ACHN (cell line): ENCODE results near the gene INTS11.

Experiments used
- DNase-seq: peaks from one replicate; pipeline ENCODE4 v3.0.0-alpha.2; 2015
- in situ Hi-C: cut with HindIII; loops from 2 replicates; pipeline ENCODE4 v1.10.0; 2017; ENCODE audit warnings: low sequenced_read_pairs, low pct_ligation_motif_present, low pct_unique_long_range_greater_than_20kb

Gene INTS11

GRCh38 chr1:1280782-1281481 is 43.5 kb downstream of the INTS11 start:
- DNase-seq = no peak
- in situ Hi-C loops = no loop called here

GRCh38 chr1:1279028-1279427 is 45.4 kb downstream of the INTS11 start:
- in situ Hi-C loops = no loop called here
- no peak for DNase-seq

- in situ Hi-C loops = no loop called here
- DNase-seq = no peak
Observed at GRCh38 chr1:1278620-1279019, 45.8 kb downstream of the INTS11 start.

GRCh38 chr1:1275836-1276235 is 48.6 kb downstream of the INTS11 start:
- no peak for DNase-seq
- in situ Hi-C loops = no loop called here

GRCh38 chr1:1274931-1275431 is 49.5 kb downstream of the INTS11 start:
- in situ Hi-C loops = no loop called here
- DNase-seq = no peak

- no peak for DNase-seq
- in situ Hi-C loops = no loop called here
Observed at GRCh38 chr1:1274299-1274930, 50.0 kb downstream of the INTS11 start.

- in situ Hi-C loops = no loop called here
- peak; percentile 86 for DNase-seq
Observed at GRCh38 chr1:1273512-1274298, 50.8 kb downstream of the INTS11 start, which contains the start of gene UBE2J2. Gene UBE2J2 (minus strand): TSS chr1:1273854. CDS start chr1:1267992, 5,862 bp downstream.

GRCh38 chr1:1273209-1273511 is 51.3 kb downstream of the INTS11 start:
- DNase-seq = no peak
- in situ Hi-C loops = no loop called here

- in situ Hi-C loops = no loop called here
- no peak for DNase-seq
Observed at GRCh38 chr1:1272341-1273208, 51.9 kb downstream of the INTS11 start.

- in situ Hi-C loops = no loop called here
- no peak for DNase-seq
Observed at GRCh38 chr1:1270813-1271212, 53.6 kb downstream of the INTS11 start.

- DNase-seq = no peak
- in situ Hi-C loops = no loop called here
Observed at GRCh38 chr1:1268284-1268682, 56.2 kb downstream of the INTS11 start.

GRCh38 chr1:1267488-1268283 is 56.8 kb downstream of the INTS11 start:
- in situ Hi-C loops = no loop called here
- DNase-seq = no peak

- in situ Hi-C loops = no loop called here
- peak; percentile 80 for DNase-seq
Observed at GRCh38 chr1:1264868-1265272, 59.6 kb downstream of the INTS11 start.

- in situ Hi-C loops = no loop called here
Observed at GRCh38 chr1:1264026-1264425, 60.4 kb downstream of the INTS11 start.

GRCh38 chr1:1262758-1263157 is 61.7 kb downstream of the INTS11 start:
- in situ Hi-C loops = no loop called here

More at GRCh38 chr1:1264026-1264425, 60.4 kb downstream of the INTS11 start:
- DNase-seq = no peak

GRCh38 chr1:1262071-1262470 is 62.4 kb downstream of the INTS11 start:
- in situ Hi-C loops = no loop called here
- DNase-seq = no peak

More at GRCh38 chr1:1262758-1263157, 61.7 kb downstream of the INTS11 start:
- DNase-seq = no peak
